SK-N-SH treated with all-trans-retinoic acid at 6 μM for 48 hours (cell line): Measurements from ENCODE around the gene PRR20D.
"Not testable (repeated sequence)": the region's sequence is repeated elsewhere in the genome, so short reads cannot be mapped to it uniquely, and the experiment has no call there.

Source experiments
- ATAC-seq: fragments of 200-7000 bp; cut with Tn5 transposase; 3 replicates; pipeline ENCODE4 v1.9.1; 2020; ENCODE audit warnings: mild to moderate bottlenecking, moderate library complexity
- ARNTL ChIP-seq: fragments of 450-650 bp; formaldehyde crosslinking; IDR thresholded peaks from 2 replicates; pipeline ENCODE4 v1.5.0; 2020; ENCODE audit warnings: low read depth, mild to moderate bottlenecking, moderate library complexity, borderline replicate concordance
- BACH2 ChIP-seq: fragments of 250-450 bp; sonication (Bioruptor Pico); IDR thresholded peaks from 2 replicates; pipeline ENCODE4 v1.9.0; 2021; ENCODE audit warnings: mild to moderate bottlenecking, borderline replicate concordance
- CSDC2 ChIP-seq: fragments of 250-450 bp; sonication (Bioruptor Pico); IDR thresholded peaks from 2 replicates; pipeline ENCODE4 v1.5.0; 2020; ENCODE audit warnings: mild to moderate bottlenecking, moderate library complexity
- ESRRG ChIP-seq: fragments of 250-450 bp; sonication (Bioruptor Pico); IDR thresholded peaks from 2 replicates; pipeline ENCODE4 v1.6.1; 2021; ENCODE audit warnings: mild to moderate bottlenecking
- GLIS3 ChIP-seq: fragments of 250-450 bp; sonication (Bioruptor Pico); IDR thresholded peaks from 2 replicates; pipeline ENCODE4 v1.5.0; 2020; ENCODE audit warnings: mild to moderate bottlenecking, moderate library complexity
- ISL1 ChIP-seq: fragments of 250-450 bp; sonication (Bioruptor Pico); IDR thresholded peaks from 2 replicates; pipeline ENCODE4 v2.1.2; 2022; ENCODE audit warnings: mild to moderate bottlenecking, moderate library complexity
- OSR1 ChIP-seq: fragments of 250-450 bp; sonication (Bioruptor Pico); IDR thresholded peaks from 2 replicates; pipeline ENCODE4 v1.8.0; 2022; ENCODE audit warnings: moderate library complexity, mild to moderate bottlenecking, inconsistent platforms
- PPARA ChIP-seq: fragments of 250-450 bp; sonication (Bioruptor Pico); IDR thresholded peaks from 2 replicates; pipeline ENCODE4 v1.5.0; 2020; ENCODE audit warnings: mild to moderate bottlenecking, borderline replicate concordance
- RARB ChIP-seq: fragments of 250-450 bp; sonication (Bioruptor Pico); IDR thresholded peaks from 2 replicates; pipeline ENCODE4 v1.8.0; 2021; ENCODE audit warnings: mild to moderate bottlenecking, moderate library complexity
- TOX ChIP-seq: fragments of 250-450 bp; sonication (Bioruptor Pico); IDR thresholded peaks from 2 replicates; pipeline ENCODE4 v1.8.0; 2021; ENCODE audit warnings: mild to moderate bottlenecking, moderate library complexity, borderline replicate concordance
- ZC3H10 ChIP-seq: fragments of 250-450 bp; sonication (Bioruptor Pico); IDR thresholded peaks from 2 replicates; pipeline ENCODE4 v1.5.1; 2021; ENCODE audit warnings: mild to moderate bottlenecking, moderate library complexity
- ZNF565 ChIP-seq: fragments of 450-650 bp; formaldehyde crosslinking; conservative IDR thresholded peaks from 2 replicates; pipeline ENCODE4 v1.5.0; 2020; ENCODE audit warnings: low read depth, mild to moderate bottlenecking, moderate library complexity
- ZNF70 ChIP-seq: fragments of 450-650 bp; formaldehyde crosslinking; IDR thresholded peaks from 2 replicates; pipeline ENCODE4 v1.5.0; 2020; ENCODE audit warnings: mild to moderate bottlenecking, moderate library complexity
- ZNF8 ChIP-seq: fragments of 450-650 bp; formaldehyde crosslinking; IDR thresholded peaks from 2 replicates; pipeline ENCODE4 v1.5.0; 2020; ENCODE audit warnings: mild to moderate bottlenecking, moderate library complexity
- TF ChIP-seq, protein P1 (sequence below): fragments of 250-450 bp; sonication (Bioruptor Pico); IDR thresholded peaks from 2 replicates; pipeline ENCODE4 v1.8.0; 2020; ENCODE audit warnings: mild to moderate bottlenecking, moderate library complexity, borderline replicate concordance
- TF ChIP-seq, protein P2 (sequence below): fragments of 250-450 bp; sonication (Bioruptor Pico); IDR thresholded peaks from 2 replicates; pipeline ENCODE4 v1.5.1; 2021; ENCODE audit warnings: mild to moderate bottlenecking, moderate library complexity
- TF ChIP-seq, protein P3 (sequence below): fragments of 250-450 bp; sonication (Bioruptor Pico); IDR thresholded peaks from 2 replicates; pipeline ENCODE4 v1.5.1; 2020; ENCODE audit warnings: low read depth, mild to moderate bottlenecking, moderate library complexity
- TF ChIP-seq, protein P4 (sequence below): fragments of 250-450 bp; sonication (Bioruptor Pico); IDR thresholded peaks from 2 replicates; pipeline ENCODE4 v1.5.0; 2020; ENCODE audit warnings: mild to moderate bottlenecking, moderate library complexity

The PRR20D gene

GRCh38 chr13:57138988-57139387 is 21.4 kb upstream of the PRR20D start:
- ATAC-seq, result no peak
- TF ChIP-seq, protein P1, sequence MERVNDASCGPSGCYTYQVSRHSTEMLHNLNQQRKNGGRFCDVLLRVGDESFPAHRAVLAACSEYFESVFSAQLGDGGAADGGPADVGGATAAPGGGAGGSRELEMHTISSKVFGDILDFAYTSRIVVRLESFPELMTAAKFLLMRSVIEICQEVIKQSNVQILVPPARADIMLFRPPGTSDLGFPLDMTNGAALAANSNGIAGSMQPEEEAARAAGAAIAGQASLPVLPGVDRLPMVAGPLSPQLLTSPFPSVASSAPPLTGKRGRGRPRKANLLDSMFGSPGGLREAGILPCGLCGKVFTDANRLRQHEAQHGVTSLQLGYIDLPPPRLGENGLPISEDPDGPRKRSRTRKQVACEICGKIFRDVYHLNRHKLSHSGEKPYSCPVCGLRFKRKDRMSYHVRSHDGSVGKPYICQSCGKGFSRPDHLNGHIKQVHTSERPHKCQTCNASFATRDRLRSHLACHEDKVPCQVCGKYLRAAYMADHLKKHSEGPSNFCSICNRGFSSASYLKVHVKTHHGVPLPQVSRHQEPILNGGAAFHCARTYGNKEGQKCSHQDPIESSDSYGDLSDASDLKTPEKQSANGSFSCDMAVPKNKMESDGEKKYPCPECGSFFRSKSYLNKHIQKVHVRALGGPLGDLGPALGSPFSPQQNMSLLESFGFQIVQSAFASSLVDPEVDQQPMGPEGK (CRISPR knock-in tag), result no peak
- TF ChIP-seq ZNF70 (no peak), ZNF8 (no peak), GLIS3 (CRISPR knock-in tag) (no peak), ARNTL (CRISPR knock-in tag) (no peak), OSR1 (CRISPR knock-in tag) (no peak), PPARA (no peak), ISL1 (no peak), TOX (CRISPR knock-in tag) (no peak), ESRRG (CRISPR knock-in tag) (no peak), CSDC2 (CRISPR knock-in tag) (no peak), ZNF565 (no peak), ZC3H10 (CRISPR knock-in tag) (no peak), RARB (CRISPR knock-in tag) (no peak), BACH2 (CRISPR knock-in tag) (no peak)
- TF ChIP-seq, protein P2, sequence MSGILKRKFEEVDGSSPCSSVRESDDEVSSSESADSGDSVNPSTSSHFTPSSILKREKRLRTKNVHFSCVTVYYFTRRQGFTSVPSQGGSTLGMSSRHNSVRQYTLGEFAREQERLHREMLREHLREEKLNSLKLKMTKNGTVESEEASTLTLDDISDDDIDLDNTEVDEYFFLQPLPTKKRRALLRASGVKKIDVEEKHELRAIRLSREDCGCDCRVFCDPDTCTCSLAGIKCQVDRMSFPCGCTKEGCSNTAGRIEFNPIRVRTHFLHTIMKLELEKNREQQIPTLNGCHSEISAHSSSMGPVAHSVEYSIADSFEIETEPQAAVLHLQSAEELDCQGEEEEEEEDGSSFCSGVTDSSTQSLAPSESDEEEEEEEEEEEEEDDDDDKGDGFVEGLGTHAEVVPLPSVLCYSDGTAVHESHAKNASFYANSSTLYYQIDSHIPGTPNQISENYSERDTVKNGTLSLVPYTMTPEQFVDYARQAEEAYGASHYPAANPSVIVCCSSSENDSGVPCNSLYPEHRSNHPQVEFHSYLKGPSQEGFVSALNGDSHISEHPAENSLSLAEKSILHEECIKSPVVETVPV (CRISPR knock-in tag), result no peak
- TF ChIP-seq, protein P3, sequence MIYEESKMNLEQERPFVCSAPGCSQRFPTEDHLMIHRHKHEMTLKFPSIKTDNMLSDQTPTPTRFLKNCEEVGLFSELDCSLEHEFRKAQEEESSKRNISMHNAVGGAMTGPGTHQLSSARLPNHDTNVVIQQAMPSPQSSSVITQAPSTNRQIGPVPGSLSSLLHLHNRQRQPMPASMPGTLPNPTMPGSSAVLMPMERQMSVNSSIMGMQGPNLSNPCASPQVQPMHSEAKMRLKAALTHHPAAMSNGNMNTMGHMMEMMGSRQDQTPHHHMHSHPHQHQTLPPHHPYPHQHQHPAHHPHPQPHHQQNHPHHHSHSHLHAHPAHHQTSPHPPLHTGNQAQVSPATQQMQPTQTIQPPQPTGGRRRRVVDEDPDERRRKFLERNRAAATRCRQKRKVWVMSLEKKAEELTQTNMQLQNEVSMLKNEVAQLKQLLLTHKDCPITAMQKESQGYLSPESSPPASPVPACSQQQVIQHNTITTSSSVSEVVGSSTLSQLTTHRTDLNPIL (CRISPR knock-in tag), result no peak
- TF ChIP-seq, protein P4, sequence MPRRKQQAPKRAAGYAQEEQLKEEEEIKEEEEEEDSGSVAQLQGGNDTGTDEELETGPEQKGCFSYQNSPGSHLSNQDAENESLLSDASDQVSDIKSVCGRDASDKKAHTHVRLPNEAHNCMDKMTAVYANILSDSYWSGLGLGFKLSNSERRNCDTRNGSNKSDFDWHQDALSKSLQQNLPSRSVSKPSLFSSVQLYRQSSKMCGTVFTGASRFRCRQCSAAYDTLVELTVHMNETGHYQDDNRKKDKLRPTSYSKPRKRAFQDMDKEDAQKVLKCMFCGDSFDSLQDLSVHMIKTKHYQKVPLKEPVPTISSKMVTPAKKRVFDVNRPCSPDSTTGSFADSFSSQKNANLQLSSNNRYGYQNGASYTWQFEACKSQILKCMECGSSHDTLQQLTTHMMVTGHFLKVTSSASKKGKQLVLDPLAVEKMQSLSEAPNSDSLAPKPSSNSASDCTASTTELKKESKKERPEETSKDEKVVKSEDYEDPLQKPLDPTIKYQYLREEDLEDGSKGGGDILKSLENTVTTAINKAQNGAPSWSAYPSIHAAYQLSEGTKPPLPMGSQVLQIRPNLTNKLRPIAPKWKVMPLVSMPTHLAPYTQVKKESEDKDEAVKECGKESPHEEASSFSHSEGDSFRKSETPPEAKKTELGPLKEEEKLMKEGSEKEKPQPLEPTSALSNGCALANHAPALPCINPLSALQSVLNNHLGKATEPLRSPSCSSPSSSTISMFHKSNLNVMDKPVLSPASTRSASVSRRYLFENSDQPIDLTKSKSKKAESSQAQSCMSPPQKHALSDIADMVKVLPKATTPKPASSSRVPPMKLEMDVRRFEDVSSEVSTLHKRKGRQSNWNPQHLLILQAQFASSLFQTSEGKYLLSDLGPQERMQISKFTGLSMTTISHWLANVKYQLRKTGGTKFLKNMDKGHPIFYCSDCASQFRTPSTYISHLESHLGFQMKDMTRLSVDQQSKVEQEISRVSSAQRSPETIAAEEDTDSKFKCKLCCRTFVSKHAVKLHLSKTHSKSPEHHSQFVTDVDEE, result no peak

DNA sequence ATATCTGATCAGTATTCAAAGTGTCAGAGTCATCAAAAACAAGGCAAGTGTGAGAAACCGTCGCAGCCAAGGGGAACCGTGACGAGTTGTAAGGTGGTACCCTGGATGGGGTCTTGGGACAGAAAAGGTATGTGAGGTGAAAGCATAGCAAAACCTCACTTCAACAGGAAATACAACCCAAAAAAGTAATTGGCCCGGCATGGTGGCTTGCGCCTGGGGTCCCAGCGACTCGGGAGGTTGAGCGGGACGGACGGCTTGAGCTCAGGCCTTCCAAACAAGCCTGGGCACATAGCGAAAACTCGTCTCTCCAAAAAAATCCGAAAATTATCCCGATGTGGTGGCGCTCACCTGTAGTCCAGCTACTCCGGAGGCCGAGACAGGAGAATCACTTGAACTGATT is 20.7 kb upstream of the PRR20D start:
- ATAC-seq, result not testable (repeated sequence)

- ATAC-seq, result not testable (repeated sequence)
Observed at GRCh38 chr13:57140235-57140968, 20.0 kb upstream of the PRR20D start, which contains the start of gene PRR20A. TSS of gene PRR20A (plus strand) at chr13:57140918. CDS start at chr13:57141305, 387 bp downstream.

- not testable (repeated sequence) for ATAC-seq
Observed at GRCh38 chr13:57147188-57147587, 13.2 kb upstream of the PRR20D start, which contains the start of gene PRR20B. TSS of gene PRR20B (plus strand) at chr13:57147488. CDS start at chr13:57147875, 387 bp downstream.

GRCh38 chr13:57148106-57148505 is 12.3 kb upstream of the PRR20D start:
- ATAC-seq, result not testable (repeated sequence)

- ATAC-seq, result not testable (repeated sequence)
Observed at GRCh38 chr13:57153761-57154160, 6.7 kb upstream of the PRR20D start, which contains the start of gene PRR20C. TSS of gene PRR20C (plus strand) at chr13:57154061. CDS start at chr13:57154448, 387 bp downstream.

DNA sequence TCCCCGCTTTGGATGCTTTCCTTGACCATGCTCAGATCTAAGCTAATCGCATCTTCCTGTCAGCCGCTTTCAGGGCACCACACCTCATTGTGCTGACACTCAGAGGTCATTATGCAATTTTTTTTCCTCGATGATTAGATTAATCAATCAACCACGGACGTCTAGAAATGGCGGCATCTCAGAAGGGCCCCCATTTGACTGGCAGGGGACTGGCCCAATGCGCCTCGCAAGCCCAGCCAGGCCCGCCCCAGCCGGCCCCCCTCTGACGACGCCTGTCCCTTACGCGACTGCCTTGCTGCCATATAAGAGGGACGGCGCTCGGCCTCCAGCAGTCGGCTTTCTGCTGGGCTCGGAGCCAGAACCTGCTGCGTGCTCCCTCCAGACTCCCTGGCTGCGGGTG is 6.5 kb downstream of the PRR20D start, which contains the start of gene PRR20E:
Gene PRR20E, plus strand, starts transcription at position 301 of the 400 bp plus-strand sequence. CDS start 387 bp downstream, outside the sequence.
- ATAC-seq, result not testable (repeated sequence)
